ENCODE measurements around the gene AKR1A1.

AKR1A1 gene

GRCh38 chr1:45535988-45536766, 14.4 kb upstream of the AKR1A1 start:
- no peaks in the 10 kb centered on the region for H3K4me1 ChIP-seq (ENCODE audit: control insufficient read depth in 2 of 2, insufficient read depth in 1 of 2, low read depth in 1 of 2, low read length in 2 of 2)
- no peak overlapping the region for H3K4me2 ChIP-seq (ENCODE audit: insufficient read depth, low read length, poor library complexity, severe bottlenecking)
- no peak overlapping the region for H3K9ac ChIP-seq (ENCODE audit: low read depth, low read length, poor library complexity)
- H2BK120ac ChIP-seq (ENCODE audit: low read depth, low read length): no peak overlapping the region
- no peak overlapping the region for H3K14ac ChIP-seq (ENCODE audit: low read length)
- H4K8ac ChIP-seq (ENCODE audit: low read depth, low read length): no peak overlapping the region
- no peaks in the 10 kb centered on the region for H3K36me3 ChIP-seq (replicated peaks in 1 of 2; ENCODE audit: control insufficient read depth in 2 of 2, insufficient read depth in 2 of 2, low read length in 2 of 2)
- H3K79me1 ChIP-seq (ENCODE audit: low read depth, low read length): no peaks in the 10 kb centered on the region
- H4K91ac ChIP-seq (ENCODE audit: low read depth, low read length, poor library complexity): no peak overlapping the region
- H2BK12ac ChIP-seq (ENCODE audit: low read length): no peak overlapping the region
- peaks cover 0 to 11% (median 0%) of the 10 kb centered on the region in 3 experiments for H3K27me3 ChIP-seq (ENCODE audit: control insufficient read depth in 3 of 3, insufficient read depth in 3 of 3, low read depth in 1 of 3, low read length in 3 of 3)
- no peak overlapping the region for H2BK15ac ChIP-seq (ENCODE audit: low read length)
- no peak overlapping the region for H3K23ac ChIP-seq (ENCODE audit: low read depth, low read length, poor library complexity)
- DNase-seq (ENCODE audit: low spot score): no peak
- no peak overlapping the region for H3K27ac ChIP-seq (replicated peaks; ENCODE audit: low read length)
- H3K9me3 ChIP-seq (replicated peaks in 1 of 2; ENCODE audit: control insufficient read depth in 2 of 2, insufficient read depth in 1 of 2, low read depth in 1 of 2, low read length in 2 of 2): no peaks in the 10 kb centered on the region
- no peak overlapping the region for H2AK5ac ChIP-seq (ENCODE audit: low read depth, low read length)
- WGBS, 2 donors (ENCODE audit: extremely low coverage in 2 of 2, insufficient read length in 2 of 2, insufficient replicate concordance in 1 of 2): no CpG with 5 or more reads among the region's 6 CpGs
- H2AFZ ChIP-seq (ENCODE audit: low read length): no peak overlapping the region
- no peak overlapping the region for H3K4ac ChIP-seq (ENCODE audit: low read length)
- H3K4me3 ChIP-seq (ENCODE audit: low read length in 2 of 2): no peak overlapping the region
- H2BK5ac ChIP-seq (ENCODE audit: low read length): no peak overlapping the region
- H3K18ac ChIP-seq (ENCODE audit: low read length): no peak overlapping the region

- Histone ChIP-seq H2BK120ac (ENCODE audit: low read depth, low read length) (no peak overlapping the region), H3K36me3 (replicated peaks in 1 of 2; ENCODE audit: control insufficient read depth in 2 of 2, insufficient read depth in 2 of 2, low read length in 2 of 2) (no peaks in the 10 kb centered on the region)
Measured at GRCh38 chr1:45536886-45537285, 13.7 kb upstream of the AKR1A1 start.

GRCh38 chr1:45541193-45541592, 9.4 kb upstream of the AKR1A1 start:
- no peak overlapping the region for H3K4ac ChIP-seq (ENCODE audit: low read length)
- no CpG with 5 or more reads among the region's 1 CpG for WGBS, 2 donors (ENCODE audit: extremely low coverage in 2 of 2, insufficient read length in 2 of 2, insufficient replicate concordance in 1 of 2)
- no peak overlapping the region for H2BK5ac ChIP-seq (ENCODE audit: low read length)
- no peak overlapping the region for H2AK5ac ChIP-seq (ENCODE audit: low read depth, low read length)
- no peak overlapping the region for H3K27ac ChIP-seq (replicated peaks; ENCODE audit: low read length)
- no peak overlapping the region for H2BK15ac ChIP-seq (ENCODE audit: low read length)
- H3K27me3 ChIP-seq (ENCODE audit: control insufficient read depth in 3 of 3, insufficient read depth in 3 of 3, low read depth in 1 of 3, low read length in 3 of 3): peaks cover 0 to 25% (median 0%) of the 10 kb centered on the region in 3 experiments
- H3K36me3 ChIP-seq (replicated peaks in 1 of 2; ENCODE audit: control insufficient read depth in 2 of 2, insufficient read depth in 2 of 2, low read length in 2 of 2): no peaks in the 10 kb centered on the region
- no peak overlapping the region for H3K23ac ChIP-seq (ENCODE audit: low read depth, low read length, poor library complexity)
- no peaks in the 10 kb centered on the region for H3K4me1 ChIP-seq (ENCODE audit: control insufficient read depth in 2 of 2, insufficient read depth in 1 of 2, low read depth in 1 of 2, low read length in 2 of 2)
- no peak overlapping the region for H3K14ac ChIP-seq (ENCODE audit: low read length)
- H2AFZ ChIP-seq (ENCODE audit: low read length): no peak overlapping the region
- H3K9me3 ChIP-seq (replicated peaks in 1 of 2; ENCODE audit: control insufficient read depth in 2 of 2, insufficient read depth in 1 of 2, low read depth in 1 of 2, low read length in 2 of 2): no peaks in the 10 kb centered on the region
- no peak for DNase-seq (ENCODE audit: low spot score)
- no peak overlapping the region for H3K18ac ChIP-seq (ENCODE audit: low read length)
- H2BK120ac ChIP-seq (ENCODE audit: low read depth, low read length): no peak overlapping the region
- H3K79me1 ChIP-seq (ENCODE audit: low read depth, low read length): no peaks in the 10 kb centered on the region
- no peak overlapping the region for H3K4me3 ChIP-seq (ENCODE audit: low read length in 2 of 2)
- H2BK12ac ChIP-seq (ENCODE audit: low read length): no peak overlapping the region
- no peak overlapping the region for H3K9ac ChIP-seq (ENCODE audit: low read depth, low read length, poor library complexity)
- no peak overlapping the region for H3K4me2 ChIP-seq (ENCODE audit: insufficient read depth, low read length, poor library complexity, severe bottlenecking)
- no peak overlapping the region for H4K8ac ChIP-seq (ENCODE audit: low read depth, low read length)
- H4K91ac ChIP-seq (ENCODE audit: low read depth, low read length, poor library complexity): no peak overlapping the region

More at GRCh38 chr1:45536886-45537285, 13.7 kb upstream of the AKR1A1 start:
- Histone ChIP-seq H2AK5ac (ENCODE audit: low read depth, low read length) (no peak overlapping the region), H2BK12ac (ENCODE audit: low read length) (no peak overlapping the region), H2AFZ (ENCODE audit: low read length) (no peak overlapping the region), H3K14ac (ENCODE audit: low read length) (no peak overlapping the region), H2BK15ac (ENCODE audit: low read length) (no peak overlapping the region), H3K9me3 (replicated peaks in 1 of 2; ENCODE audit: control insufficient read depth in 2 of 2, insufficient read depth in 1 of 2, low read depth in 1 of 2, low read length in 2 of 2) (no peaks in the 10 kb centered on the region), H3K4me1 (ENCODE audit: control insufficient read depth in 2 of 2, insufficient read depth in 1 of 2, low read depth in 1 of 2, low read length in 2 of 2) (no peaks in the 10 kb centered on the region), H3K4me3 (ENCODE audit: low read length in 2 of 2) (no peak overlapping the region), H4K8ac (ENCODE audit: low read depth, low read length) (no peak overlapping the region), H3K18ac (ENCODE audit: low read length) (no peak overlapping the region), H3K4me2 (ENCODE audit: insufficient read depth, low read length, poor library complexity, severe bottlenecking) (no peak overlapping the region), H4K91ac (ENCODE audit: low read depth, low read length, poor library complexity) (no peak overlapping the region), H2BK5ac (ENCODE audit: low read length) (no peak overlapping the region), H3K27me3 (ENCODE audit: control insufficient read depth in 3 of 3, insufficient read depth in 3 of 3, low read depth in 1 of 3, low read length in 3 of 3) (peaks cover 0 to 11% (median 0%) of the 10 kb centered on the region in 3 experiments), H3K23ac (ENCODE audit: low read depth, low read length, poor library complexity) (no peak overlapping the region), H3K9ac (ENCODE audit: low read depth, low read length, poor library complexity) (no peak overlapping the region), H3K79me1 (ENCODE audit: low read depth, low read length) (no peaks in the 10 kb centered on the region), H3K27ac (replicated peaks; ENCODE audit: low read length) (no peak overlapping the region), H3K4ac (ENCODE audit: low read length) (no peak overlapping the region)
- no CpG with 5 or more reads among the region's 4 CpGs for WGBS, 2 donors (ENCODE audit: extremely low coverage in 2 of 2, insufficient read length in 2 of 2, insufficient replicate concordance in 1 of 2)
- DNase-seq (ENCODE audit: low spot score): no peak

GRCh38 chr1:45542591-45542990, 8.0 kb upstream of the AKR1A1 start:
- H2BK15ac ChIP-seq (ENCODE audit: low read length): no peak overlapping the region
- H3K9ac ChIP-seq (ENCODE audit: low read depth, low read length, poor library complexity): no peak overlapping the region
- no peaks in the 10 kb centered on the region for H3K79me1 ChIP-seq (ENCODE audit: low read depth, low read length)
- no peak overlapping the region for H2BK120ac ChIP-seq (ENCODE audit: low read depth, low read length)
- H3K27ac ChIP-seq (replicated peaks; ENCODE audit: low read length): no peak overlapping the region
- H3K4me1 ChIP-seq (ENCODE audit: control insufficient read depth in 2 of 2, insufficient read depth in 1 of 2, low read depth in 1 of 2, low read length in 2 of 2): no peaks in the 10 kb centered on the region
- H3K14ac ChIP-seq (ENCODE audit: low read length): no peak overlapping the region
- no peak overlapping the region for H2AFZ ChIP-seq (ENCODE audit: low read length)
- no peak overlapping the region for H3K4me3 ChIP-seq (ENCODE audit: low read length in 2 of 2)
- H4K8ac ChIP-seq (ENCODE audit: low read depth, low read length): no peak overlapping the region
- H2AK5ac ChIP-seq (ENCODE audit: low read depth, low read length): no peak overlapping the region
- H3K18ac ChIP-seq (ENCODE audit: low read length): no peak overlapping the region
- peaks cover 0 to 19% (median 0%) of the 10 kb centered on the region in 3 experiments for H3K27me3 ChIP-seq (ENCODE audit: control insufficient read depth in 3 of 3, insufficient read depth in 3 of 3, low read depth in 1 of 3, low read length in 3 of 3)
- no peak overlapping the region for H3K4ac ChIP-seq (ENCODE audit: low read length)
- no peak overlapping the region for H2BK12ac ChIP-seq (ENCODE audit: low read length)
- no peaks in the 10 kb centered on the region for H3K9me3 ChIP-seq (replicated peaks in 1 of 2; ENCODE audit: control insufficient read depth in 2 of 2, insufficient read depth in 1 of 2, low read depth in 1 of 2, low read length in 2 of 2)
- no peak for DNase-seq (ENCODE audit: low spot score)
- no peak overlapping the region for H3K4me2 ChIP-seq (ENCODE audit: insufficient read depth, low read length, poor library complexity, severe bottlenecking)
- H3K23ac ChIP-seq (ENCODE audit: low read depth, low read length, poor library complexity): no peak overlapping the region
- H2BK5ac ChIP-seq (ENCODE audit: low read length): no peak overlapping the region
- H3K36me3 ChIP-seq (replicated peaks in 1 of 2; ENCODE audit: control insufficient read depth in 2 of 2, insufficient read depth in 2 of 2, low read length in 2 of 2): no peaks in the 10 kb centered on the region
- no peak overlapping the region for H4K91ac ChIP-seq (ENCODE audit: low read depth, low read length, poor library complexity)
- no CpG with 5 or more reads among the region's 4 CpGs for WGBS, 2 donors (ENCODE audit: extremely low coverage in 2 of 2, insufficient read length in 2 of 2, insufficient replicate concordance in 1 of 2)
